GM19351 (cell line): ENCODE data around the gene ZBTB7B.

Experiments used
- ATAC-seq: cut with Tn5 transposase; IDR thresholded peaks from one replicate; pipeline ENCODE4 v1.9.1; 2021; ENCODE audit warnings: mild to moderate bottlenecking, moderate library complexity; ENCODE audit not compliant: unreplicated experiment

ZBTB7B gene

DNA sequence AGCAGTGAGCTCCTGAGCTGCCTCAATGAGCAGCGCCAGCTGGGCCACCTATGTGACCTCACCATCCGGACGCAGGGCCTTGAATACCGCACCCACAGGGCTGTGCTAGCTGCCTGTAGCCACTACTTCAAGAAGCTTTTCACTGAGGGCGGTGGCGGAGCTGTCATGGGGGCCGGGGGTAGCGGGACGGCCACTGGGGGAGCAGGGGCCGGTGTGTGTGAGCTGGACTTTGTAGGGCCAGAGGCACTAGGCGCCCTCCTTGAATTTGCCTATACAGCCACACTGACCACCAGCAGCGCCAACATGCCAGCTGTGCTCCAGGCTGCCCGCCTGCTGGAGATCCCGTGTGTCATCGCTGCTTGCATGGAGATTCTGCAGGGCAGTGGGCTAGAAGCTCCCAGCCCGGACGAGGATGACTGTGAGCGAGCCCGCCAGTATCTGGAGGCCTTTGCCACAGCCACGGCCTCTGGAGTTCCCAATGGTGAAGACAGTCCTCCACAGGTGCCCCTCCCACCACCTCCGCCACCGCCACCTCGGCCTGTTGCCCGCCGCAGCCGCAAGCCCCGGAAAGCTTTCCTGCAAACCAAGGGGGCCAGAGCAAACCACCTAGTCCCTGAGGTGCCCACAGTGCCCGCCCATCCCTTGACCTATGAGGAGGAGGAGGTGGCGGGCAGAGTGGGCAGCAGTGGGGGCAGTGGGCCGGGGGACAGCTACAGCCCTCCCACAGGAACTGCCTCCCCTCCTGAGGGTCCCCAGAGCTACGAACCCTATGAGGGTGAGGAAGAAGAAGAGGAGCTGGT lies 12.3 kb downstream of the ZBTB7B start:
- no peak for ATAC-seq

DNA sequence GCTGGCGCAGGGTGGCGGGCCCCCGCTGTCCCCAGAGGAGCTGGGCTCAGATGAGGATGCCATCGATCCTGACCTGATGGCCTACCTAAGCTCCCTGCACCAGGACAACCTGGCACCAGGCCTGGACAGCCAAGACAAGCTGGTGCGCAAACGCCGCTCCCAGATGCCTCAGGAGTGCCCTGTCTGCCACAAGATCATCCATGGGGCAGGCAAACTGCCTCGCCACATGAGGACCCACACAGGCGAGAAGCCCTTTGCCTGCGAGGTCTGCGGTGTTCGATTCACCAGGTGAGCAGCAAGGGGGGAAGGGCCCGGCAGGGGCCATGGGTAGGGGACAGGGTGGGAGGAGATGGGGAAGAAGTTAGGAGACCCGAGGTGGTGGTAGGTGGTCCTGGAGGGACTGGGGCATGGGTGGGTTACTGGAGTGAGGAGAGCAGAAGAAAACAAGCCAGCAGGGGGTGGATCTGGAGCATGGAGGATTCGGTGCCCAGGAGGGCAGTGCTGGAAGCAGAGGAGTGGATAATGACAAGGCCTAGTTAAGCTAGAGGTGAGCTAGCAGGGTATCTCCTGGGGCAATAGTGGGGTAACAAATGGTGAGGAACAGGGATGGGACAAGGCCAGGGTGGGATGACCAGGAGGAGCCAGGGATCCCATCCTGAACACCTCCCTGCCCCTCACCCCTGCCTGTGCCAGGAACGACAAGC lies 13.1 kb downstream of the ZBTB7B start:
- no peak for ATAC-seq

DNA sequence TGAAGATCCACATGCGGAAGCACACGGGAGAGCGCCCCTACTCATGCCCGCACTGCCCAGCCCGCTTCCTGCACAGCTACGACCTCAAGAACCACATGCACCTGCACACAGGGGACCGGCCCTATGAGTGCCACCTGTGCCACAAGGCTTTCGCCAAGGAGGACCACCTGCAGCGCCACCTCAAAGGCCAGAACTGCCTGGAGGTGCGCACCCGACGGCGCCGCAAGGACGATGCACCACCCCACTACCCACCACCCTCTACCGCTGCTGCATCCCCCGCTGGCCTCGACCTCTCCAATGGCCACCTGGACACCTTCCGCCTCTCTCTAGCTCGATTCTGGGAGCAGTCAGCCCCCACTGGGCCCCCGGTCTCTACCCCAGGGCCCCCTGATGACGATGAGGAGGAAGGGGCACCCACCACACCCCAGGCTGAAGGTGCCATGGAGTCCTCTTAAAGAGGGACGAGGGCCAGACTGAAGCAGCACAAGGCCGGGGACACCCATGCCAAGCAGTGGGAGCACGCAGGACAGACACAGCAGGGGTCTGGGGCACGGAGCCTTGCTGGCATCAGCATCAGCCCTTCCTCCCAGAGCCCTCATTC lies 13.7 kb downstream of the ZBTB7B start:
- no peak for ATAC-seq

DNA sequence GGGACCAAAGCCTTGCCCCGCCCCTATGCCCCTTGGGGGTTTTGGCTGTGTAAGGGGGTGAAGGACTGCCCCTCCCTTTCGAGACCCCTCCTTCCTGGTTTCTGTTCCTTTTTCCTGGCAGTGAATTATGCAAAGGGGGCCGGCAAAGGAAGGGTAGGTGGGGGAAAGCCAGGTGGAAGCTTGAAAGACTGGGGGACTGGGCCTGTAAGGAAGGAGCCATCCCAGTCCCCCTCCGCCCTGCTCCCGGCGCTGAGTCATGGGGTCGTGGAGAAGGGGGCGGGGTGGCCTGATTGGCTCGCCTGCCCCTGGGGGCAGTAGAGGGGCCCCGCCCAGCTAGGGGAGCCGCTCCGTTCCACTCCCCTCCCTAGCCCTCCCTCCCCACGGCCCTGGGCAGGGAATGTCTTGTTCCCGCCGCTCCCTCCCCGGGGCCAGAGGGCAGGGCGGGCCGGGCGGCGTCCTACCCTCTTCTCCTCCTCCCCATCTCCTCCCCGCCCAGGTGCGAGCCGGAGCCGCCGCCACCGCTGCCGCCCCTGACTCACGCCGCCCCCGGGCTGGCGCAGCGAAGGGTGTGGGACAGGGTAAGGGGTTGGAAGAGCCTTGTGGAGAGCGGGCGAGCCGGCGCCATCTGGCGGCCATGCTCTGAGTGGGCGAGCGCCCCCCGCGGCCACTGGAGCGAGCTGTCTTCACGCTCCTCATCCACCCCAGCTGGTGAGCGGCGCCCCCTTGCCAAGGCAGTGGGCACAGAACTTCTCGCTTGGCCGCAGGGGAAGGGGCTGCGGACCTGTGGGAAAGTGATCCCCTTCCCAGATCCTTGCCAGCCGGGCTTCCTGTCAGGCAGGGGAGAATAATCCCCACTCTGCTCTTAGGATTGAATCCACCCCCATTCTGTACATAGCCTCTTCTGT lies 14.7 kb downstream of the ZBTB7B start:
- peak; percentile 90 for ATAC-seq

DNA sequence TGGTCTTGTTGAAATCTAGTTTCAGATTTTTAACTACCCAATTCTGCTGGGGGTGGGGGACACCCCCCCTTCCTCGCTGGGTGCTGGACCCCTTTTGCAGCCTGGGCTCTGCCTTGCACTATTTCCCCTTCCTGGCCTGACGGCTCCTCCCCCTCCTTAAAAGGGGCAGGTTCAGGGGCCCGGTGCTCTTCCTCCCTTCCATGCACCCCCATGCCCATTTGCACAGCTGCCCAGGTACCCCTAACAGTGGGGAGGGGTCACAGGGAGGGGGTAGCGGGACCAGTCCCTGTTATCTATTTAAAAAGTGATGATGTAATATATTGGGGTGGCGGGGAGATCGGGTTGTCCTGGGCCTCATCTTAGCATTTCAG lies 15.3 kb downstream of the ZBTB7B start:
- ATAC-seq = peak; percentile 17

DNA sequence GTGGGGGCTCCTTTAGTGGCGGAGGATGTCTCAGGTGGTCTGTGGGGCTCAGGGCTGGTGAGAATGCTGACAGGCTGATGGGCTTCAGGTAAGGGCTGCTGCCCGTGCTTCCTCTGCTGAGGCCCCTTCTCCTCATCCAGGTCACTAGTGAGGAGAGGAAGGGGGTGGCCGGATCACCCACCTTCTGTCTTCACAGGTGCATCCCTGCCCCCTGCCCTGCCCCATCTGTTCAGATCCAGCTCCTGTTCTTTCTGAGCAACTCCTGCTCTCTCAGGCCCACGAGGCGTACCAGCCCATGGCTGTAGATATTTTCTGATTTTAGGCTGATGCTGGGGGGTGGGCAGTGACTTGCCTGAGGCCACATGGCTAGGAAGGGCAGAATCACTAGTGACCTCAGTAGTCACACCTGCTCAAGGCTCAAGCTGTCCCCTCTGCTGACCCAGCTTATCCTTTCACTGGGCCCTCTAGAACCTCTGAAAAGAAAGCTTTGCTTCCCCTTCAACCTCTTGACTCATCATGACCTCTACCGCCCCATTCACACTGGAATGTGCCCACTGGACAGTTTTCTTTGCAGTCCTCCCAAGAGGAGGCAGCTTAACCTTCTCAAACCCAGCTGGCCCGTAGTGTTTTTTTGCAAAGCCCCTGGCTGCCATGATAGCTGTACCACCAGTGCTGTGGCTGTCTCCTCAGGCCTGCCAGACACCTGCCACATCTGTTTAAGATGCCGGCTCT lies 16.2 kb downstream of the ZBTB7B start:
- ATAC-seq = no peak

DNA sequence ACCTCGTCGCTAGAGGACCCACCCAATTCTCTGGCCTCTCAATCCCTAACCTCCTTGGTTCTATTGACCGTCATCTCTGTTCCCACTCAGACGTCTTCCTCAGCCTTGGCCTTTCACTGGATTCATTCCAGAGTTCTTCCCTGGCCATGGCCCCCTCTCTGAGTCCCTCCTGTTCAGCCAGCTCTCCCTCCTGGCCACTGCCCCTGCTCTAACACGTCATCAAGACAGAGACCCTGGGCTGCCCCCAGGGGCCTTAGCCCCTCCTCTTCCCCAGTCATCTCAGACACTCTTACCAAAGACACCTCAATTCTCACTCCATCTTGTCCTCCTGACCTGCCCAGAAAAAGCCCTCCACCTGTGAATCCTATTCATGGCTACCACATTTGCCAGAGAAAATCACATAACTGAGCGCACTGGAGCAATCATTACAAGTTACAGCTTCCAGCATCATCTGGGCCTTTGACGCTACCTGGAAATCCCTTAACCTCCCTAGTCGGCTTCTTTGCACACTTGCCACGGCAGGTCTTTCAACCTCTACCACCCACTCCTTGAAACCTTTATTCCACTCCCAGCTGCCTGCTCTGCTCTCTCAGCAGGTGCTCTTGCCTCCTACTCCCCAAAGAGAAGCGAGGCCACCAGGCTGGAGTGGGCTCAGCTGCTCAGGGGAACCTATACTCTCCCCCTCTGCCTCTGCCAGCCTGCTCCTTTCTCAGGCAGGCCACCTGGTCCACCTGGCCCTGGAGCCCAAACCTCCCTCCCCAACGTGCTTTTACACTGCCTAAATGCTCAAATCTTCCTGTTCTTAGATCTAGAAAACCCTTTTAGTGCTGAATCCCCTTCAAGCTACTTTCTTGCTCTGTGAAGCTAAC lies 17.0 kb downstream of the ZBTB7B start:
- ATAC-seq = no peak

DNA sequence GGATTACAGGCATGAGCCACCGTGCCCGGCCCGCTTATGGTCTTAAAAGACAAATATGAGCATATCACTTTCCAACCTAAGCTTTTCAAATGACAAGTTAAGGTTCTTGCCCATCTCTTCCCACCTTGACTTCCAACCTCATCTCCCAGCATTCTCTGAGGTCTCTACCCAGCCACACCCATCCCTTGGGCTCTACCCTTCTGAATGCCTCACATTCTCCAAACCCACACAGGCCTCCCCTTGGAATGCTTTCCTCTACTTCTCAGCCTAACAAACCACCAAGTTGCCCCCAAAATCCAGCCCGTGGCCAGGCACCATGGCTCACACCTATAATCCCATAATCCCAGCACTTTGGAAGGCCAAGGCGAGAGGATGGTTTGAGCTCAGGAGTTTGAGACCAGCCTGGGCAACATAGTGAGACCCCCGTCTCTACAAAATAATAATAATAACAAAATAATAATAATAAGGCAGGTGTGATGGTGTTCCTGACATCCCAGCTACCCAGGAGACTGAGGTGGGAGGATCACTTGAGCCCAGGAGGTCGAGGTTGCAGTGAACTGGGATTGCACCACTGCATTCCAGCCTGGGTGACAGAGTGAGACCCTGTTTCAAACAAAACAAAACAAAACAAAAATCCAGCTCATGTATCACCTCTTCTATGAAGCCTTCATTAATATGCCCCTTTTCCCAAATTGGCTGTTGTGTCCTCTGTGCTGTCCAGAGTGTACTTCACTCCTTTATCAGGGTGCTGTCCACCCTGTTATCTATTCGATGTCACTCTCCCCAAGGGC lies 19.7 kb downstream of the ZBTB7B start:
- ATAC-seq = no peak

DNA sequence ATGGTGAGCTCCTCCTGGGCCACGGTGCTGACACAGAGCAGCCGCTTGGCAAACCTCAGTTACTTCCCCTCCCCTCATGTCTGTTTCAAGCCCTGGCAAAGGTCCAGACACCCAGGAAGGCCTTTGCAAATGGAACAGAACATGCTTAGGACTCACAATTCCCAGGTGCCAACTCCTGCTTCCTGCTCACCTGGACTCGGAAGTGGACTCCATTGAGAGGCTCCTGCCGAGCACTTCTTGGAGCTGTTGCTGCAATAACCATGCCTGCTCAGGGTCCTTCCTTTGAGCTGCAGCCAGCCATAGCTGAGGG lies 20.3 kb downstream of the ZBTB7B start:
- ATAC-seq = no peak

DNA sequence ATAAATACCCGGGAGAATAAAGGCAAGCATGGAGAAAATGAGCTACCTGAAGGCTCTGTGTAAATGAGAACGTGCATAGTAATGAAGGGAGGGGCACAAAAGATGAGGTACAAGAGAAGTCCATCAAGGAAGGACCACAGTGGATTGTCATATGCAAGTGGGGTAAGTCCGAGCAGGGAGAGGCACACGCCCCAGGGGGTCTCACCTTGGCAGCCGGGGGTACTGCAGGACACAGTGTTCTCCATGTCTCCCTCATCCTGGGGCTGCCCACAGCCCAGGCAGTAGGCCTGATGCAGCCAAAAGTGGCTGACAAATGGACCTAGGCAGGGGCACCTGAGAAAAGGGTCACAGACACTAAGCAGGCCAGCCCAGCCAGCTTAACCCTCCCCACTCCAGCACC lies 21.0 kb downstream of the ZBTB7B start:
- ATAC-seq = no peak

DNA sequence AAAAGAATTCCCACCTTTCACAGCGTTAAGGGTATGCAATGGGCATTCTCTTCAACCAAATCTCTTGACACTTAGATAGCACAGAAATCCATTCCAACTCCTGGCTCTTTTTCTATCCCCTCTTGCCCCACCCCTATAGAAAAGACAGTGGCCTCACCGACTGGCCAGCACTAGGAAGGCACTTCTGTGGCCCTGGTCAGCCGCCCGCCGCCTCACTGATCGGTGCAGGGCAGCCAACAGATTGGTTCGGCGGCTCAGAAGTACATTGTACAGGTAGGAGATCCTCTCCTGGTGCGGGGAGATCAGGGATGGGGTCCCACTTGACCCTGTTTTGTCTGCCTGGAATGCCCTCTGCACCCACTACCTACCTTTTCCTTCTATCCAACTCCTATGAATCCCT lies 21.7 kb downstream of the ZBTB7B start:
- no peak for ATAC-seq

DNA sequence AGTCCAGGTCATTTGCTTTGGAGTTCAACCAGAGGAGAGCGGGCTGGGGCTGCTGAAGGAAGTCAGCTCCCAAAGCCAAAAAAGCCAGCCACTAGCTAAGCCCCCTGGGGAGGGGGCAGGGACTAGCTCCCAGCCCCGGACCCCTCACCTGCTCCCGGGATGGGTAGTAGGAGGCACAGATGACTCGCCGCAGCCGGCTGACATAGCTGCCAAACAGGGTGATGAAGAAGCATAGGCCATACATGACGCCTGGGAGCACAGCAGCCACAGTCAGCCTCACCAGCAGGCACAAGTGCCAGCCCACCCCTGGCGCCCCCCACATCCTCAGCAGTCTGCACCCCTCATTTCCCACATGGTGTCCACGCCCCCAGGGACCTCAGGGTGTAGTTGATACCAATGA lies 23.6 kb downstream of the ZBTB7B start:
- ATAC-seq = no peak

DNA sequence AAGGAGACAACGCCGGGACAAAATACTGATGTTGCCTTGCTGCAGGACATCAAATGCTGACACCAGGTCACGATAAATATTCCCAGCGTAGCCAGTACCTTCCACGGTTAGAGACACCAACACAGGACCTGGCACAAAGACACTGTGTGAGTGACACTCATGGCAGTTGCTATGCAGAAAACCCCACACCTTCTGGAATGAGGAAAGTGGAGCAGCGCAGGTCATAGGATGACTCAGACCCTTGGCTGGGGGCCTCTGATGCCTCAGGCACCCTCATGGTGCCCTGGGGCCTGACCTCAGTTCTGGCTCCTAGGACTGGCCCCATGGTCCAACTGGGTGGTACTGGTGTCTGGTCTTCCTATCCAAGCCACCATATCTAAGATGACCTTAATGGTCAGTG lies 24.0 kb downstream of the ZBTB7B start:
- no peak for ATAC-seq

DNA sequence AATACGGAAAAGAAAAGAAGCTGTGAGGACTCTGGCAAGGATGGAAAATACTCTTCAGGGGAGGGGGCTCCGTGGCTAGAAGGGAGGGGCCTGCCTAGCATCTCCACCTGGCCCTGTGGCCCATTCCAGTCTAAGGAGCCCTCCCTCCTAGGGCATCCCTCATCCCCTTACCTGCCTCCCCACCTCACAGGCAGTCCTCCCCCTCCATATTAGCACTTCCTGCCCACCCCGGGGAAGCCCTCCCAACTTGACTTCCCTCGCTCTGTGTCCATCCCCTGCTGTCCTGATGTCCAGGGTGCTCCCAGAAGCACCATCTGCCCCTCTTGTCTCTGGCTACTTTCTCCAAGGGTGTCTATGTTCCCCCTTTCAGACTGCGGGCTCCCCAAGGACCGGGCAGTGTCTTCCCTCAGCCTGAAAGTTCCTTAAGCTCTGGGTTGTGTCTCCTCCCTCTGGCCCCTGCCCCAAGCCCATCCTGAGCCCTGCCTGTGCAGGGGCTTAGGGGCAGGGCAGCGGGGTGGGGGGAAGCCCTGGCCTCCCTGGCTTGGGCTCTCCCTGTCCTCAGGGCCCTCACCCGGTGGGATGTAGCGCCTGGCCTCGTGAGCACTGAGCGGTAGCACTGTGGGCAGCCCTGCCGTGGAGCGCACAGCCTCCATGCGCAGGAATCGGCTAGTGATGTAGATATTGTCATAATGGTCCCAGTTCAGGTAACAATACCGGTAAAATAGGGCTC lies 27.1 kb downstream of the ZBTB7B start:
- ATAC-seq = no peak

DNA sequence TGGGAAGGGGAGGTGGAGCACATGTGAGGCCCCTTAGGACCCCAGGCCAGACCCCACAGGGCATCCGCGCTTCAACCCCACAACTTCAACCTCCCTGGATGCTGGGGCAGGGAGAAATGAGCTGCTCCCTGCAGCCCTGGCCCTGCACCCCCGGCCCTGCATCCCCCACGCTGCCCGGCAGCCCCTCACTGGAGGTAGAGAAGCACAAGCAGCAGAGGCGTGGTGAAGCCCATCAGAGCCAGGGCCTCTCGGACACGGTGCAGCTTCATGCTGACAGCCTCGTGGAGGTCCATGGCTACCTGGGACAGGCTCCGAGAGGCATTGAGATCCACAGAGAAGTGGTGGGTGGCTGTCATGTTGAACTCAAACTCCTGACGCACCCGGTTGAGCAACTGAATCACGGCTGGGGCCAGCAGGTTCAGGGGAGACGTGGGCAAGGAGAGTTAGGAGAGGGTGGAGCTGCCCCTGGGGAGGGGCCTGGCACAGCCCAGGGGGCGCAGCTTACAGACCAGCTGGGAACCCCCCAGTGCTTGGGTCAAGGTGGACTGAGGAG lies 27.7 kb downstream of the ZBTB7B start:
- no peak for ATAC-seq

DNA sequence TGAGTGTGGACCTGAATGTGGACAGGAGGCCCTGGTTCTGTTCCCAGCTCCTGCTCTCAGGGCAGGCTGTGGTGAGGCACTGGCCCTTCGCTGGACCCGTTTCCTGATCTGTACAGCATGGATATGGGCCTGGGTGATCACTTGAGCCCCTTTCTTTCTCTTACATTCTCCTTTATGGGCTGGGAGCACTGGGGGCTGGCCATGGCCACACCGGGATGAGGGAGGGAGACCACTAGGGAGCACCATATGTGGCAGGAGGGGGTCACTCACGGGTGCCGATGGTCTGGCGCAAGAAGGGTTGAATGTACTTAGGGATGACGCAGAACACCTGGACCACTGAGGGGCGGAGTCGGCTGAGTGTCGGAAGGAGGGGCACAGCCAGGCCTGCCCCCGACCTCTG lies 28.3 kb downstream of the ZBTB7B start:
- no peak for ATAC-seq

DNA sequence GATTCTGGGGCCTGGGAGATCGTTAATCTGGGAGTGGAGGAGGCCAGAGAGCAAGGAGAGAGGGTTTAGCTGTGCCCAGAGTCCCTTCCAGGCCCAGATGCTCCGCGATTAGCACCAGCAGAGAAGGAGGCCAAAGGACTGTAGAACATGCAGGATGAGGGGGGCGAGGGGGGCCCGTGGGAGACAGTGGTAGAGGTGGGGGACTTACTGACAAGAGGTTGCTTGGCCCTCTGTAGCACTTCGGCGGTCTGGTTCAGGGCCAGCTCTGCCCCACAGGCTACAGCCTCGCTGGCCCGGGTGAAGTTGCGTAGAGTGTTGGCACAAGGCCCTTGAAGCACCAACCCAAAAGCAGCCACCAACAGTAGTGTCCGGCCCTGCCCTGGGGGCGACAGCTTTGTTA lies 30.3 kb downstream of the ZBTB7B start:
- ATAC-seq = no peak

DNA sequence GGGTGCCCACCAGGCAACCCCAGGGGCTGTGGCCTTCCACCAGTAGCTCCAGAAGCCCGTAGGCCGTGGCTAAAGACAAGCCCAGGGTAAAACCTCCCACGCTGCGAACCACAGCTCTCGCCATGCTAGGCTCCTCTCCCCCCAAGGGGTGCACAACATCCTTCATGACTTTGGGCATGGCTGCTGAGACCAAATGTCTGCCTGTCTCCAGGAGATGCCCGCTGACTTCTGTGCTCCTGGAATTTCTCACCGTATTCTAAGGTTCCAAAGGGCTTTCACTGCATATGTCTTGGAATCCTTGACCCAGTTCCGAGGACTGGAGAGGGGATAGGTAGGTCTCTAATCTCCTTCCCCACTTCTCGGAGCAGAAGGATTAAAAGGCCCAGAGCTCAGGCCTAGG lies 30.9 kb downstream of the ZBTB7B start, which contains the start of the genes DCST1 and DCST2:
Gene DCST1, plus strand, starts transcription at position 301 of the 400 bp plus-strand sequence. CDS start 213 bp downstream, outside the sequence.
Gene DCST2, minus strand, starts transcription at position 258 of the 400 bp plus-strand sequence. Its CDS starts 80 bp downstream, at position 178.
- no peak for ATAC-seq
